ENCODE data around the gene RNF5. TPM values are rescaled to one million over a fixed set of nuclear protein-coding genes. Genes with fewer than 3 reads are reported as not detected.

The RNF5 gene
- total and polyA plus RNA-seq, 9 of the 15 experiments (the other 6 are each of a cell fraction or from before 2014, with no cell fraction given) = 62.2 to 245 (median 129) TPM

- no peak; a peak in 1 of 4 replicates for TF ChIP-seq ZMIZ1 (IDR thresholded peaks at IDR 0.05; ENCODE audit: low read depth in 2 of 2, low read length in 2 of 2)
- TF ChIP-seq SMARCB1 (IDR thresholded peaks at IDR 0.05; ENCODE audit: insufficient read length, low read depth) = no peak
- TF ChIP-seq ZNF282 (CRISPR knock-in tag; IDR thresholded peaks at IDR 0.05) = no peak
- no peak for TF ChIP-seq NR2C1 (IDR thresholded peaks at IDR 0.05)
- no peak for TF ChIP-seq NR2C1 (tag; IDR thresholded peaks at IDR 0.05)
- TF ChIP-seq JUN (IDR thresholded peaks at IDR 0.05; ENCODE audit: borderline replicate concordance, low read depth, low read length) = no peak
- no peak for TF ChIP-seq JUN (CRISPR knock-in tag; IDR thresholded peaks at IDR 0.05; ENCODE audit: borderline replicate concordance)
- no peak for TF ChIP-seq ASH1L (IDR thresholded peaks at IDR 0.05; ENCODE audit: borderline replicate concordance, low read depth, partially characterized antibody)
- TF ChIP-seq ELK3 (CRISPR knock-in tag; IDR thresholded peaks at IDR 0.05) = no peak
- no peak for TF ChIP-seq KLF10 (CRISPR knock-in tag; IDR thresholded peaks at IDR 0.05)
- TF ChIP-seq KLF6 (CRISPR knock-in tag; IDR thresholded peaks at IDR 0.05; ENCODE audit: borderline replicate concordance) = 0 out of 2 replicates have a peak, but pooled peaks have one; percentile 16
- TF ChIP-seq AFF1 (IDR thresholded peaks at IDR 0.05; ENCODE audit: low read depth in 1 of 2, partially characterized antibody in 2 of 2) = peak in 1 of 2 experiments; percentile 55
- no peak for TF ChIP-seq ZNF146 (CRISPR knock-in tag; IDR thresholded peaks at IDR 0.05; ENCODE audit: unreplicated experiment)
- TF ChIP-seq ZNF197 (CRISPR knock-in tag; IDR thresholded peaks at IDR 0.05; ENCODE audit: low read depth) = no peak
- peak in 1 of 2 experiments; percentile 54; a peak in 2 of 4 replicates for TF ChIP-seq SIN3A (IDR thresholded peaks at IDR 0.05; ENCODE audit: borderline replicate concordance in 2 of 2, control insufficient read depth in 1 of 2, low read depth in 2 of 2, low read length in 2 of 2)
- peak; percentile 40; the same call in 1 of the 2 replicates for TF ChIP-seq DMBX1 (CRISPR knock-in tag; IDR thresholded peaks at IDR 0.05; ENCODE audit: borderline replicate concordance)
- TF ChIP-seq SPI1 (IDR thresholded peaks at IDR 0.05; ENCODE audit: borderline replicate concordance, low read depth, low read length) = peak; percentile 84
- TF ChIP-seq HSF4 (CRISPR knock-in tag; IDR thresholded peaks at IDR 0.05; ENCODE audit: borderline replicate concordance) = no peak
These were observed 12.0 kb downstream of the RNF5 start, which contains the start of gene PBX2 (continued) for GRCh38 chr6:32190054-32190851.

All from K562 (cell line).